C4-2B (cell line): ENCODE measurements around the gene C1orf21.

Source experiments
- H3K27ac ChIP-seq: fragments of 450-650 bp; 2 replicates; pipeline ENCODE4 v1.5.1; 2017
- ZFX ChIP-seq: fragments of 450-650 bp; IDR thresholded peaks from 2 replicates; pipeline ENCODE4 v1.6.1; 2017
- TF ChIP-seq, protein P1 (sequence below): fragments of 450-650 bp; conservative IDR thresholded peaks from 2 replicates; pipeline ENCODE4 v1.5.1; 2017; ENCODE audit warnings: mild to moderate bottlenecking

The C1orf21 gene

DNA sequence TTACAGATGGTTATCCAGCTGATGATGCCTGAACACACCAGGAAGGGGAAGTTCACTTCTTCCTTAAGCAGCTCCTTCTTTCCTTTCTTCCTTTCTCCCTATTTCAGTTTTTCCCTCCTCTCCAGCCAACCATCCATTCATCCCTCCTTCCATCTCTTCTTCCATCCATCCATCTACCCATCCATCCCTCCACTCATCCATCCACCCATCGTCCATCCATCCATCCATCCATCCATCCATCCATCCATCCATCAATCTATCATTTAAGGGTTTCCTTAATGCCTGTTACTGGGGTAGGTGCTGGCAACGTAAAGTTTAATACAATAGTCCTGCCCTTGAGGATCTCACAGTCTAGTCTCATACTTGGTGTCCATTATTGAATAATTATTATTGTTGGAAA lies 36.8 kb downstream of the C1orf21 start:
- H3K27ac ChIP-seq: peak overlapping the region; percentile 85; the same call in 1 of the 2 replicates
- TF ChIP-seq, protein P1, sequence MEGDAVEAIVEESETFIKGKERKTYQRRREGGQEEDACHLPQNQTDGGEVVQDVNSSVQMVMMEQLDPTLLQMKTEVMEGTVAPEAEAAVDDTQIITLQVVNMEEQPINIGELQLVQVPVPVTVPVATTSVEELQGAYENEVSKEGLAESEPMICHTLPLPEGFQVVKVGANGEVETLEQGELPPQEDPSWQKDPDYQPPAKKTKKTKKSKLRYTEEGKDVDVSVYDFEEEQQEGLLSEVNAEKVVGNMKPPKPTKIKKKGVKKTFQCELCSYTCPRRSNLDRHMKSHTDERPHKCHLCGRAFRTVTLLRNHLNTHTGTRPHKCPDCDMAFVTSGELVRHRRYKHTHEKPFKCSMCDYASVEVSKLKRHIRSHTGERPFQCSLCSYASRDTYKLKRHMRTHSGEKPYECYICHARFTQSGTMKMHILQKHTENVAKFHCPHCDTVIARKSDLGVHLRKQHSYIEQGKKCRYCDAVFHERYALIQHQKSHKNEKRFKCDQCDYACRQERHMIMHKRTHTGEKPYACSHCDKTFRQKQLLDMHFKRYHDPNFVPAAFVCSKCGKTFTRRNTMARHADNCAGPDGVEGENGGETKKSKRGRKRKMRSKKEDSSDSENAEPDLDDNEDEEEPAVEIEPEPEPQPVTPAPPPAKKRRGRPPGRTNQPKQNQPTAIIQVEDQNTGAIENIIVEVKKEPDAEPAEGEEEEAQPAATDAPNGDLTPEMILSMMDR: no peak
- no peak for TF ChIP-seq ZFX

DNA sequence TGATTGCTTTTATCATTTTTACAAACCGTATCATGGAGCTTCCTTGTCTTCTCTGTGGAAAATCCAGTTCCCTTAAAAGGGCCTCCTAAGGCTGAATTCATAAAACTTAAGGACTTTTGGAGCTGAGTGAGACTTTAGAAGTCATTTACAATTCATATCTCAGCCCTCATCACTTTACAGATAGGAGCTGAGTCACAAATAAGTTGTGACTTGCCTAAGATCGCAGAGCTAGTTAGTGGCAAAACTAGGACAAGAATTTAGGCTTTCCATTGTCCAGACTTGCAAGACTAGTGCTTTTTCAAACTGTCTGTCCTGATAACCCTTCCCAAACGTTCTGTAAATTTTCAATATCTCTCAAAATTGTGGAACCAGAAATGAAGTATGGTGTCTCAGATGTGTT lies 37.3 kb downstream of the C1orf21 start:
- TF ChIP-seq ZFX: no peak
- TF ChIP-seq, protein P1: no peak
- peak overlapping the region; percentile 99; the same call in 1 of the 2 replicates for H3K27ac ChIP-seq

DNA sequence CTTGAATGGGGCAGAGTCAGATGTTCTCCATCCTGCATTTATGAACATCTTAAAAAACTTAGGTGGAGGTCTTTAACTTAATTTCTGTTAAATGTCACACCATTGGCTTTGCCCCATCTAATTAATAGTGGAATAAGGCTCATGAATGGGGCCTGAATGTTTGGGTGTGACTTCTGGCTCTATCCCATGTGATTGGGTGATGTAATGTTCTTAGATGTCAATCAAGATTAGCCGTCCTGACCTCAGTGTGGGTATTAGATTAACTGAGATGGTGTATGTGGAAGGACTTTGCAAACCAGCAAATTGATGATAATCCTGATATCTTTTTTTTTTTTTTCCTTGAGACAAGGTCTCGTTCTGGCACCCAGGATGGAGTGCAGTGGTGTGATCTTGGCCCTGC lies 38.1 kb downstream of the C1orf21 start:
- H3K27ac ChIP-seq: peak overlapping the region; percentile 99
- no peak for TF ChIP-seq ZFX
- TF ChIP-seq, protein P1: no peak

DNA sequence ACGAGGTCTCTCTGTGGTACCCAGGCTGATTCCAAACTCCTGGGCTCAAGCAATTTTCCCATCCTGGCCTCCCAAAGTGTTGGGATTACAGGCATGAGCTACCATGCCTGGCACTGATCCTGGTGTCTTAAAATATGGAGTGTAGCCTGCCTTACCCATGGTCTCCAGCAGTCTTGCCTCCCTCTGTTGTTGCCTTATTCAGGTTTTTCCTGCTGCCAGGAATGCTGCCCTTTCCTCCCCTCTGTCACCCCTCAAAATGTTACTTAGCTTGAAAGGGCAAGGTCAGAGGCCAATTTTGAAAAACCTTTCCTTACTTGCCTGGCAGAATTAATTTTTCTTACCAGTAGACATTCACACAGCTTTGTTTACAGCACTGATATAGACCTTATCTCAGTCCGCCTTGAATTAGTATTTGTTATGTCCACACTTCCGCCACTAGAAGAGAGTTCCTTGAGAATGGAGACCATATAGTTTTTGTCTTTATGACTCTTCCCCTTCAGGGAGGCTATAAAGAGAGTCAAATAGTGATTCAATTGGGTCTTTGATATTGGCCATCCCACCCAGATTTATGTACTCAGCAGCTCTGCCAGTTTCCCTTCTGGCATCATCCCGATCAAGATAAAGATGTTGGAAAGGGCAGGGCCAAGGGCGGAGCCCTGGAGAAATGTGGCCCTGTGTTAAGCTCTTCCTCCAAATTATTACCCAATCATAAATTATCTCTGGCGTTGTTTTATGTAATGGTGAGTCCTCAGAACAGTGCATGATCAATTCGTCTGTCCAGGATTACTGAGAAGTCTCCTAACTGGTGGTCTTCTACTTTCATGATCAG lies 38.8 kb downstream of the C1orf21 start:
- peak overlapping the region; percentile 99 for H3K27ac ChIP-seq
- TF ChIP-seq, protein P1: no peak; the same call in 1 of the 2 replicates
- no peak for TF ChIP-seq ZFX

DNA sequence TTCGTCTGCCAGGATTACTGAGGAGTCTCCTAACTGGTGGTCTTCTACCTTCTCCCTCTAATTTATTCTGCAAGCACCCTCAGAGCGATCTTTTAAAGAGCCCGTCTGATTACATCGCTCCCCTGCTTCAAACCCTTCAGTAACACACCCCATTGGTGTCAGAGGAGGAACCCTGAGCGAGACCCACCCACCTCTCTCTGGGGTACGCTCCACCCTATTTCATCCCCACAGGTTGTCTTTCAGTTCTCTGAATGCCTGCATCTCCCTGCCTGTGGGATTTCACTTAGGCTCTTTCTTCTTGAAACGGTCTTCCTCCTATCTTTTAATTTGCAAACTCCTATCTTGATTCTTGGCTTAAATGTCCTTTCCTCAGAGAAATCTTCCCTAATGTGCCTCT lies 39.4 kb downstream of the C1orf21 start:
- H3K27ac ChIP-seq: peak overlapping the region; percentile 99
- no peak for TF ChIP-seq ZFX
- TF ChIP-seq, protein P1: no peak

DNA sequence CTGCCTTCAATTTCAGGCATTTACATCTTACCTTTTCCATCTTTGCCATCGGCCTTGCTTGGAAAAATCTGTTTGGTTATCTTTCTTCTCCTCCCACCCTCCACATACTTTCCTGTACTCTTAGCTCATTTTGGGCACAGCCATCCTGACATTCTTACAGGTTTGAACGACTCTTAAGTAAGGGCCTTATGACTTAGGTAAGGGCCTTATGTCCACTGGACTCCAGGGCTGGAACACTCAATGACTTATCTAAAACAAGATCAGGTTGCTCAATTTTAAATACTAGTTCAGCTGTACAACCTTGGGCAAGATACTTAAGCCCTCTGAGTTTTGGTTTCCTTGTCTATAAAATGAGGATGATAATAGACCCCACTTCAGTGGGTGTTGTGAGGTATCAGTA lies 40.9 kb downstream of the C1orf21 start:
- no peak for TF ChIP-seq ZFX
- H3K27ac ChIP-seq: peak overlapping the region; percentile 9; the same call in 1 of the 2 replicates

DNA sequence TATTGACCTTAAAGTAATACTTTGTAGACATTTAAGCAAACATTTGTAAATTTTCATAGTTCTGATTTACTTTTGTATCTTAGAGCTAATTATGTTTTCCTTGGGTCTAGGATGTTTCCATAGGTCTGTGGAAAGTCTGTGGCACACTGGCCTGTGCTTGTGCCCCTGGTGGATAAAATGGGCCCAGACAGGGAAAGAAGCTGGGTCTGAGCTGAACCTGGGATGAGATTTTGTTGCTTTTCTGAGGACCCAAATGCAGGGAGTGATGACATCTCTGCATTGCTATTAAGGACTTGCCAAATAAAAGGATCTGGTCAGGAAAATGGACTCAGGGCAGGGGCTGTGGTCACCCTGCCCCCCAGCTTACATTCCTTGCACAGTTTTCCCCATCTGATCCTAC lies 41.8 kb downstream of the C1orf21 start:
- no peak for TF ChIP-seq ZFX
- TF ChIP-seq, protein P1: no peak
- no peak overlapping the region; the same call in 1 of the 2 replicates for H3K27ac ChIP-seq

DNA sequence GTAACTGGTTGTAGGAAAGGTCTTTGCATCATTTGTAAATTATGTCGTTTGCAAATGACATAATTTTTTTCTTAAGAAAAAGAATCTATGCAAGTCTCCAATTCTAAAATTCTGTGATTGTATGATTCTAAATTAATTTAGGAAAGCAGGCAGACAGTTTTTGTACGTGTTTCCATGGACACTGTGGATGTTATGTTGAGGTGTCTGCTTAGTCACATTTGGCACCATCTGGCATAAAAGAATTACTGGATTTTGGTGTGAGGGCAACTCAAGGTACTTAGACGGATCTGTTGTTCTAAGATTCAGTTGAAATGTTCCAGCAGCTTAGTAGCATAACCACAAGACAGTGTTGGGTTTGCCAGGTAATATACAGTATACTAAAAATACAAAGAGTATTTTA lies 42.5 kb downstream of the C1orf21 start:
- H3K27ac ChIP-seq: no peak overlapping the region
- TF ChIP-seq, protein P1: no peak
